ENCODE data around the gene QPRT. TPM values are rescaled to one million over a fixed set of nuclear protein-coding genes. Genes with fewer than 3 reads are reported as not detected.

Gene QPRT
- total RNA-seq, 1 experiment from 2014 or later: 0.52 TPM

- TF ChIP-seq ZBTB33 (IDR thresholded peaks at IDR 0.05; ENCODE audit: extremely low read depth, insufficient replicate concordance, low read length): no peak
- TF ChIP-seq EZH2 (IDR thresholded peaks at IDR 0.05): no peak
- no peak for TF ChIP-seq SP1 (IDR thresholded peaks at IDR 0.05; ENCODE audit: low read depth)
These were observed 38.1 kb downstream of the QPRT start (continued) for GRCh38 chr16:29717113-29717512.

- Histone ChIP-seq H3K79me2 (ENCODE audit: insufficient read depth, low read length) (no peaks in the 10 kb centered on the region), H3K4me2 (ENCODE audit: low read length) (no peak overlapping the region), H4K20me1 (ENCODE audit: insufficient read depth) (no peaks in the 10 kb centered on the region), H3K9me2 (ENCODE audit: insufficient read depth) (no peaks in the 10 kb centered on the region), H3K9me3 (ENCODE audit: control insufficient read depth in 1 of 2, insufficient read depth in 1 of 2, low read depth in 1 of 2, low read length in 2 of 2) (no peaks in the 10 kb centered on the region), H3K4me1 (ENCODE audit: control insufficient read depth in 1 of 2, insufficient read depth in 2 of 2, low read length in 2 of 2) (peaks cover 0 to 6% of the 10 kb centered on the region in 2 experiments; a peak in 1 of 4 replicates), H3K4me3 (replicated peaks in 1 of 2; ENCODE audit: low read depth in 1 of 2, low read length in 2 of 2) (no peak overlapping the region), H3K36me3 (ENCODE audit: control insufficient read depth in 1 of 2, insufficient read depth in 2 of 2, low read length in 2 of 2) (no peaks in the 10 kb centered on the region), H2AFZ (ENCODE audit: low read depth, low read length, poor library complexity, severe bottlenecking) (no peak overlapping the region), H3K27ac (ENCODE audit: low read depth, low read length) (no peak overlapping the region), H3K27me3 (ENCODE audit: insufficient read depth, low read length) (no peaks in the 10 kb centered on the region), H3K9ac (ENCODE audit: low read length) (no peak overlapping the region)
- no TSS peak for BruUV-seq (replicated peaks)
- no peak for ATAC-seq
- intact Hi-C loops (cut with micrococcal nuclease): no loop called here
- ChIA-PET RAD21 (ENCODE audit: low non-redundant PET in 1 of 2, low total read pairs in 2 of 2, uncharacterized antibody in 2 of 2, unreplicated experiment in 2 of 2) (no interaction called here), CTCF (interaction anchor here (2.4 kb wide), 1 partner anchor 10 kb away, joined by 13 read pairs; no protein-coding TSS in a partner anchor), POLR2A (no interaction called here)
- TF ChIP-seq EZH2 (IDR thresholded peaks at IDR 0.05) (no peak), MAX (IDR thresholded peaks at IDR 0.05) (no peak), TCF7L2 (IDR thresholded peaks at IDR 0.05; ENCODE audit: borderline replicate concordance, extremely low read depth, insufficient read depth, insufficient read length) (no peak), SP1 (IDR thresholded peaks at IDR 0.05; ENCODE audit: low read depth) (no peak), RAD21 (IDR thresholded peaks at IDR 0.05; ENCODE audit: low read depth) (no peak), ATF3 (IDR thresholded peaks at IDR 0.05) (no peak), YY1 (IDR thresholded peaks at IDR 0.05; ENCODE audit: extremely low read depth, insufficient replicate concordance, low read depth, low read length) (no peak), FOSL1 (IDR thresholded peaks at IDR 0.05; ENCODE audit: low read depth) (no peak), POLR2AphosphoS5 (IDR thresholded peaks at IDR 0.05; ENCODE audit: low read depth, low read length) (no peak), CBX3 (IDR thresholded peaks at IDR 0.05; ENCODE audit: low read depth) (no peak), REST (IDR thresholded peaks at IDR 0.05; ENCODE audit: low read depth) (no peak), CTCF (IDR thresholded peaks at IDR 0.05 in 2 of 3, conservative IDR thresholded peaks at IDR 0.05 in 1 of 3; ENCODE audit: borderline replicate concordance in 1 of 3, insufficient read depth in 1 of 3, low read depth in 2 of 3, low read length in 2 of 3) (no peak), SIN3A (IDR thresholded peaks at IDR 0.05; ENCODE audit: low read depth) (no peak), CEBPB (IDR thresholded peaks at IDR 0.05; ENCODE audit: low read depth) (no peak), SRF (IDR thresholded peaks at IDR 0.05; ENCODE audit: low read depth) (no peak), EZH2phosphoT487 (IDR thresholded peaks at IDR 0.05; ENCODE audit: borderline replicate concordance) (no peak)
- no peak for DNase-seq (ENCODE audit: low read depth, low spot score)
These were observed 40.1 kb downstream of the QPRT start for GRCh38 chr16:29719063-29719462.

Measured in HCT116 (cell line).